ENCODE results near the gene HSD17B12. TPM values are rescaled to one million over a fixed set of nuclear protein-coding genes. Genes with fewer than 3 reads are reported as not detected.

Gene HSD17B12
- total RNA-seq, 1 donor = 76.5 TPM

- H3K4me3 ChIP-seq (ENCODE audit: low read depth, low read length) = no peak overlapping the region
- DNase-seq (ENCODE audit: low read depth) = no peak
- no peak for TF ChIP-seq CTCF (IDR thresholded peaks at IDR 0.05; ENCODE audit: insufficient read depth, low read length)
These were observed 107.3 kb downstream of the HSD17B12 start for GRCh38 chr11:43787824-43788223.

DNA sequence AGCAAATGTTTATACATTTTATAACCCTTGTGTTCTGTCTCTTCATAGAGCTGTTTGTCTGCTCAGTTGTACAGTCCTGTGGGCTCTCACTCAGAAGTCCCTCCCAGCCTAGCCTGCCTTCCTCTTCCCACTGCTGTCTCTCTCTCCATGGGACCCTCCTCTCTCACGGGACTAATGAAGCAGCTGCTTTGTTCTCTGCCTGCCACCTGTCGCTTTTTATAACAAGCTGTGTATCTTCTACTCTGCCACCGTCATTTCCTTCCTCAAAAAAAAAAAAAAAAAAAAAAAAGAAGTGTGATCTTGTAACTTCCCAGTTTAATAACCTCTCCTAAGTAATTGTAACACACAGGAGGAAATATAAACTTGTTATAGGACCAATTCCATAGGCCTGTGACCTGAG lies 107.9 kb downstream of the HSD17B12 start:
- no peak for TF ChIP-seq CTCF (IDR thresholded peaks at IDR 0.05; ENCODE audit: insufficient read depth, low read length)
- no peak overlapping the region for H3K4me3 ChIP-seq (ENCODE audit: low read depth, low read length)
- DNase-seq (ENCODE audit: low read depth) = no peak

DNA sequence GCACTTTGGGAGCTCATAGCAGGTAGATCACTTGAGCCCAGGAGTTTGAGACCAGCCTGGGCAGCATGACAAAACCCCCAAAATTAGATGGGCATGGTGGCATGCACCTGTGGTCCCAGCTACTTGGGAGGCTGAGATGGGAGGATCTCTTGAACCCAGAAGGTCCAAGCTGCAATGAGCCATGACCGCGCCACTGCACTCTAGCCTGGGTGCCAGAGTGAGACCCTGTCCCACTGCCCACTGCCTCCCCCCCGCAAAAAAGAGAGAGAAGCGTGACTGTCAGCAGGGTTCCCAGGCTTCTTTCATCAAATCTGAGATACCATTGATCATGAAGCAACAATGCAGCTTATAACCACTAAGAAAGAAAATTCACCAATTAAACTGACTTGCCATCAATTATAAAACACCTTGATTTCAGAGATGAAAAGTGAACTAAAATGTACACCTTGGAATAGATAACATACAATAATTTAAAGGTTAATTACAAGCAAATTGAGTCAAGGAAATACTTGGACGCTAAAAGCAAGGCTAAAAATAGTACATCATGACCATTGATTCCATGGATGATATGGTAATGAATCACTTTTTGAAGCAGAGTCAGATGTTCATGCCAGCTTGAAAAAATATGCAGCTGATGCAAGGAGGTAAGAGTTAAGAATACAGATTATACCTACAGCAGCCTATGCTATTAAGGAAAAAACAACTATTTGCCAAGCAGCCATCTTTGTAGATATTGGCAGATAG lies 109.3 kb downstream of the HSD17B12 start:
- no peak for TF ChIP-seq CTCF (IDR thresholded peaks at IDR 0.05; ENCODE audit: insufficient read depth, low read length)
- peak; percentile 77 for DNase-seq (ENCODE audit: low read depth)
- H3K4me3 ChIP-seq (ENCODE audit: low read depth, low read length) = no peak overlapping the region

GRCh38 chr11:43790444-43790794 lies 109.9 kb downstream of the HSD17B12 start:
- no peak for TF ChIP-seq CTCF (IDR thresholded peaks at IDR 0.05; ENCODE audit: insufficient read depth, low read length)
- no peak for DNase-seq (ENCODE audit: low read depth)
- H3K4me3 ChIP-seq (ENCODE audit: low read depth, low read length) = no peak overlapping the region

DNA sequence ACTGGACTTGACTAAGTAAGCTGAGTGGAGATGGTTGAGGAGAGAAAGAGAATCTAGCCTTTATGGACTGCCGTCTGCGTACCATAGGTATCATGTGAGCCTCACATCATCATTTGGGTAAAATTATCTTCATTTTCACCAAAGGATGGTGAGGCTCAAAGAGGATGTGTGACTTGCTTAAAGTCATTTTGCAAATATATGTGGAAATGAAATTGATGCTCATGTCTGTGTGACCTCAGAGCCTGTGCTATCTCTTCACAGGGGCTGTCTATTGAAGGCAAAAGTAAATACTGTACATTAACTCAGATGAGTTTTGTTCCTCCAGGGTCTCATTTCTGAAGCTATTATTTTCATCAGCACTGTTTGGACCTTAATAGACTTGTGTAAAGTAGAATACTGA lies 116.8 kb downstream of the HSD17B12 start:
- no peak for TF ChIP-seq CTCF (IDR thresholded peaks at IDR 0.05; ENCODE audit: insufficient read depth, low read length)
- DNase-seq (ENCODE audit: low read depth) = no peak
- H3K4me3 ChIP-seq (ENCODE audit: low read depth, low read length) = no peak overlapping the region

- DNase-seq (ENCODE audit: low read depth) = no peak
- H3K4me3 ChIP-seq (ENCODE audit: low read depth, low read length) = no peak overlapping the region
- no peak for TF ChIP-seq CTCF (IDR thresholded peaks at IDR 0.05; ENCODE audit: insufficient read depth, low read length)
These were observed 117.3 kb downstream of the HSD17B12 start for GRCh38 chr11:43797866-43798265.

DNA sequence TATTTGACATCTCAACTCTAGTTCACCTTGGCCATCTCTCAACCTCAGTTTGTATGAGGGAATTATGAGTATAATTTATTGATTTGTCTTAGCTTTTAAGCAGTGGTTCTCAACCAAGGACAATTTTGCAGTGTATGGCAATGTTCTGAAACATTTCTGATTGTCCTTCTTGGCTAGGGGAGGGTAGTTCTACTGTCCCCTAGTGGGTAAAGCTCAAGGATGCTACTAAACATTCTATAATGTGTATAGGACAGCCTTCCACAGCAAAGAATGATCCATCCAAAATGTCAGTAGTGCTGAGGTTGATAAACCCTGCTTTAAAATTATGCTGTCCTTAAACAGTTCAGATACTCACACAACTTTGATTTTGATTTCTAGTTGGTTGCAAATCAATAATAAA lies 122.0 kb downstream of the HSD17B12 start:
- DNase-seq (ENCODE audit: low read depth) = peak; percentile 9
- H3K4me3 ChIP-seq (ENCODE audit: low read depth, low read length) = no peak overlapping the region
- TF ChIP-seq CTCF (IDR thresholded peaks at IDR 0.05; ENCODE audit: insufficient read depth, low read length) = peak; percentile 54

Measured in fibroblast of the aortic adventitia (primary cell).